ENCODE data around the gene PIP4K2A.

- TF ChIP-seq YY1 (IDR thresholded peaks at IDR 0.05; ENCODE audit: insufficient read depth, insufficient read length), result no peak
- TF ChIP-seq ZNF274 (IDR thresholded peaks at IDR 0.05; ENCODE audit: low read depth, low read length), result no peak
Observed at GRCh38 chr10:22531441-22531840, 182.9 kb downstream of the PIP4K2A start.
